PC-9 (cell line): ENCODE measurements around the gene UROS.

Source experiments
- CTCF ChIP-seq: fragments of 200-600 bp; sonication (generic); conservative IDR thresholded peaks from 2 replicates; pipeline ENCODE4 v1.6.1; 2017; ENCODE audit warnings: mixed run types, antibody characterized with exemption, mild to moderate bottlenecking, moderate library complexity
- EZH2 ChIP-seq: fragments of 200-600 bp; sonication (generic); IDR thresholded peaks from 2 replicates; pipeline ENCODE4 v1.8.0; 2017; ENCODE audit warnings: antibody characterized with exemption, low read depth

GRCh38 chr10:125782616-125783015 is 40.4 kb downstream of the UROS start:
- TF ChIP-seq CTCF (no peak), EZH2 (no peak)
